ENCODE data around the gene CDH16. TPM values are rescaled to one million over a fixed set of nuclear protein-coding genes. Genes with fewer than 3 reads are reported as not detected.

Gene CDH16
- total RNA-seq, 1 donor from 2014 or later = 0.81 TPM

DNA sequence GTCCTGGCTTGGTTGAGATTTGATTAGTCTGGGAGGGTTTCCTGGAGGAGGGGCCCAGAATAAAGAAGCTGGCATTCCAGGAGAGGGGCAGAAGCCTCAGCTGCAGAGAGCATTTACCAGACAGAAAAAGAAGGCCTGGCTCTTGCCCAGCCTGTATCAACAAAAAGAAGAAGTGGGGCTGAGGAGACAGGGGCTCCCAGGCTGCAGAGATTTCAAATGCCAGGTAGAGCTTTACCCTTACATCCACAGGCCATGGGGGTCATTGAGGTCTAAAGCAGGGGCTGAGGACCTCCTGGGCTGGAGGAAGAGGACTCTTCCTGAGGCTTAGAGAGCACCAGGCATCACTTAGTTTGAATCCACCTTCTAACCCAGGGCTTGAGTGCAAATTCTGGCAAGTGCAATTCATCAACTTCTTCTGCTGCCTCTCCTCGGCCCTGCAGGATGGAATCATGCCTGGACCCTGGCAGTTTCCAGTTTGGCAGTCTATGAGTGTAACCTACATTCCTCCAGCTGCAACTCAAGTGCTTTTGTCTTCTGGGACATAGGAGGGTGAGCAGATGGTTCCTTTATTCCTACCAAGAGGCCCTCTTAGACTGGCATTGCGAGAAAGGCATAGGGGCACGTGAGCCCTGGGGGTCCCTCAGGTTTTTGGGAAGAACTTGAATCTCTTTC is 59.2 kb downstream of the CDH16 start:
- no peak for DNase-seq (ENCODE audit: low read depth)
- TF ChIP-seq, protein P1, sequence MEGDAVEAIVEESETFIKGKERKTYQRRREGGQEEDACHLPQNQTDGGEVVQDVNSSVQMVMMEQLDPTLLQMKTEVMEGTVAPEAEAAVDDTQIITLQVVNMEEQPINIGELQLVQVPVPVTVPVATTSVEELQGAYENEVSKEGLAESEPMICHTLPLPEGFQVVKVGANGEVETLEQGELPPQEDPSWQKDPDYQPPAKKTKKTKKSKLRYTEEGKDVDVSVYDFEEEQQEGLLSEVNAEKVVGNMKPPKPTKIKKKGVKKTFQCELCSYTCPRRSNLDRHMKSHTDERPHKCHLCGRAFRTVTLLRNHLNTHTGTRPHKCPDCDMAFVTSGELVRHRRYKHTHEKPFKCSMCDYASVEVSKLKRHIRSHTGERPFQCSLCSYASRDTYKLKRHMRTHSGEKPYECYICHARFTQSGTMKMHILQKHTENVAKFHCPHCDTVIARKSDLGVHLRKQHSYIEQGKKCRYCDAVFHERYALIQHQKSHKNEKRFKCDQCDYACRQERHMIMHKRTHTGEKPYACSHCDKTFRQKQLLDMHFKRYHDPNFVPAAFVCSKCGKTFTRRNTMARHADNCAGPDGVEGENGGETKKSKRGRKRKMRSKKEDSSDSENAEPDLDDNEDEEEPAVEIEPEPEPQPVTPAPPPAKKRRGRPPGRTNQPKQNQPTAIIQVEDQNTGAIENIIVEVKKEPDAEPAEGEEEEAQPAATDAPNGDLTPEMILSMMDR (conservative IDR thresholded peaks at IDR 0.05; ENCODE audit: low read depth, low read length) = no peak
- H3K4me3 ChIP-seq (ENCODE audit: low read depth, low read length) = no peak overlapping the region

DNA sequence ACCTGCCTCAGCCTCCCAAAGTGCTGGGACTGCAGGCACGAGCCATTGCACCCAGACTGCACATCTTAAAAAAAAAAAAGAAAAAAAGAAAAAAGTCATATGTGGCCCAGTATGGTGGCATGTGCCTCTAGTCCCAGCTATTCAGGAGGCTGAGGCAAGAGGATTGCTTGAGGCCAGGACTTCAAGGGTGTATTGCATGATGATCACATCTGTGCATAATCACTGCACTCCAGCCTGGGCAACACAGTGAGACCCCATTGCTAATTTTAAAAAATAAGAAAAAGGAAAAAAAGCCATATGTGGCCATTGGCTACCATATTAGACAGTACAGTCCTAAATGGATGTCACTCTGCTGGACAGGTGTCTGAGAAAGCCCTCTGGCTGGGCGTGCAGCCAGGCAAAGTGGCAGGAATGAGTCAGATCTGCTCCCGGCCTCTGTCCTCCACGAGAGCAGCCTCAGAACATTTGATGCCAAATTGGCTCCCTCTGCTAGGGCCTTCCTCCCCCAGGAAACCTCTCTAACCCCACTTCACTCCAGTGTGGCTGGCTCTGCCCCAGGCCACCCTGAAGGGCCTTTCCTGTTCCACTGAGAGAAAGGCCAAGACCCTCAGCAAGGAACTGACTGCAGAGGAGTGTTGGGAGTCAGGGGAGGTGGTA is 59.8 kb downstream of the CDH16 start:
- TF ChIP-seq, protein P1 (conservative IDR thresholded peaks at IDR 0.05; ENCODE audit: low read depth, low read length) = no peak
- DNase-seq (ENCODE audit: low read depth) = no peak
- H3K4me3 ChIP-seq (ENCODE audit: low read depth, low read length) = no peak overlapping the region

Other genes starting within 250 kb of the CDH16 start
- 16.8 and 35.1 TPM in 2 replicates for gene CMTM4, start 222.1 kb downstream of the CDH16 start, total RNA-seq
- gene DYNC1LI2, start 167.3 kb downstream of the CDH16 start, total RNA-seq = 55.3 and 63.1 TPM in 2 replicates
- not detected in 2 replicates for gene TERB1, start 117.3 kb downstream of the CDH16 start, total RNA-seq
- gene NAE1, start 87.9 kb downstream of the CDH16 start, total RNA-seq = 92.3 and 115 TPM in 2 replicates
- 0.12 TPM in 1 of 2 replicates, not detected in the other for gene CA7, start 74.5 kb downstream of the CDH16 start, total RNA-seq
- 2.4 and 5.2 TPM in 2 replicates for gene PDP2, start 38.4 kb downstream of the CDH16 start, total RNA-seq
- 6.5 and 40.2 TPM in 2 replicates for gene RRAD, start 6.7 kb upstream of the CDH16 start, total RNA-seq
- 123 and 178 TPM in 2 replicates for gene CIAO2B, start 15.5 kb upstream of the CDH16 start, total RNA-seq
- 10.9 and 20.9 TPM in 2 replicates for gene CES2, start 16.6 kb upstream of the CDH16 start, total RNA-seq
- gene CES3, start 42.4 kb upstream of the CDH16 start, total RNA-seq = 0.75 TPM in 1 of 2 replicates, not detected in the other
- gene CES4A, start 69.7 kb upstream of the CDH16 start, total RNA-seq = 0.52 and 2.0 TPM in 2 replicates
- 74.9 and 178 TPM in 2 replicates for gene CBFB, start 110.3 kb upstream of the CDH16 start, total RNA-seq
- gene PHAF1, start 191.1 kb upstream of the CDH16 start, total RNA-seq = 14.7 and 16.4 TPM in 2 replicates
- 1.0 and 2.0 TPM in 2 replicates for gene B3GNT9, start 232.1 kb upstream of the CDH16 start, total RNA-seq
- gene TRADD, start 241.0 kb upstream of the CDH16 start, total RNA-seq = 17.6 and 30.6 TPM in 2 replicates
- 4.9 and 12.3 TPM in 2 replicates for gene FBXL8, start 241.1 kb upstream of the CDH16 start, total RNA-seq
- gene HSF4, start 245.9 kb upstream of the CDH16 start, total RNA-seq = 0.14 and 0.63 TPM in 2 replicates

Measured in epithelial cell of proximal tubule (primary cell).